CD4-positive, CD25-positive, alpha-beta regulatory T cell (primary cell): ENCODE measurements around the gene BSCL2. TPM values are rescaled to one million over a fixed set of nuclear protein-coding genes. Genes with fewer than 3 reads are reported as not detected.
"Not testable (repeated sequence)": the region's sequence is repeated elsewhere in the genome, so short reads cannot be mapped to it uniquely, and the experiment has no call there.

Experiments
- ATAC-seq, 2 donors: fragments of 150-1000 bp; cut with Tn5 transposase; one replicate each; pipeline ENCODE4 v1.10.0; 2021; ENCODE audit warnings: low read depth in 2 of 2, moderate number of reproducible peaks in 2 of 2, moderate library complexity in 1 of 2
- DNase-seq, 3 donors: peaks; one replicate each; pipeline versions ENCODE4 v3.0.0 to v3.0.0-alpha.2; 2012 to 2022; ENCODE audit warnings: mixed read lengths in 1 of 3
- H3K27ac ChIP-seq: one replicate; pipeline ENCODE4 v1.7.0; 2013; ENCODE audit warnings: mild to moderate bottlenecking, low read length; ENCODE audit not compliant: insufficient read depth, poor library complexity, severe bottlenecking
- H3K27me3 ChIP-seq: one replicate; pipeline ENCODE4 v1.7.0; 2013; ENCODE audit warnings: low read length; ENCODE audit not compliant: control insufficient read depth, insufficient read depth
- H3K36me3 ChIP-seq: one replicate; pipeline ENCODE4 v1.7.0; 2013; ENCODE audit warnings: mild to moderate bottlenecking, low read length, moderate library complexity; ENCODE audit not compliant: control insufficient read depth, insufficient read depth
- H3K4me1 ChIP-seq: 2 replicates; pipeline ENCODE4 v1.7.0; 2013; ENCODE audit warnings: mild to moderate bottlenecking, low read length; ENCODE audit not compliant: insufficient read depth, control insufficient read depth, poor library complexity, severe bottlenecking
- H3K4me3 ChIP-seq: one replicate; pipeline ENCODE4 v1.7.0; 2013; ENCODE audit warnings: low read depth, mild to moderate bottlenecking, low read length, moderate library complexity
- H3K9me3 ChIP-seq, 2 experiments: 1 replicate in 1 of 2; 2 replicates in 1 of 2; pipeline ENCODE4 v1.7.0; 2013; ENCODE audit warnings: low read length in 2 of 2, mild to moderate bottlenecking in 1 of 2, moderate library complexity in 1 of 2; ENCODE audit not compliant: control insufficient read depth in 2 of 2
- H3K27ac Mint-ChIP-seq, 3 donors: one replicate each; pipeline ENCODE4 v1.8.0; 2020 to 2022; ENCODE audit warnings: mild to moderate bottlenecking in 3 of 3, mixed read lengths in 3 of 3, moderate library complexity in 2 of 3
- H3K27me3 Mint-ChIP-seq: one replicate; pipeline ENCODE4 v1.8.0; 2022; ENCODE audit warnings: mild to moderate bottlenecking, mixed read lengths
- H3K36me3 Mint-ChIP-seq: one replicate; pipeline ENCODE4 v1.8.0; 2020; ENCODE audit warnings: mixed read lengths
- H3K4me1 Mint-ChIP-seq, 4 donors: one replicate each; pipeline ENCODE4 v1.8.0; 2020 to 2022; ENCODE audit warnings: mixed read lengths in 4 of 4, mild to moderate bottlenecking in 1 of 4
- H3K4me3 Mint-ChIP-seq, 4 donors: one replicate each; pipeline ENCODE4 v1.8.0; 2020 to 2022; ENCODE audit warnings: mild to moderate bottlenecking in 4 of 4, mixed read lengths in 4 of 4, moderate library complexity in 3 of 4
- H3K9me3 Mint-ChIP-seq, 7 donors: one replicate each; pipeline ENCODE4 v1.8.0; 2020 to 2022; ENCODE audit warnings: mixed read lengths in 7 of 7, mild to moderate bottlenecking in 3 of 7, moderate library complexity in 2 of 7
- polyA plus RNA-seq, 4 donors: library from polyadenylated mRNA; unstranded; fragments of 300-500 nt; fragmentation: Illumina TruSeq; gene quantifications; one replicate each; pipeline ENCODE4 v1.2.3, GENCODE V29; 2021
- total RNA-seq: library from RNA; stranded (reverse); gene quantifications from one replicate; pipeline ENCODE4 v1.2.3, GENCODE V29; 2022

BSCL2 gene
- total and polyA plus RNA-seq, 5 donors from 2014 or later: 23.9 to 49.2 (median 39.6) TPM

DNA sequence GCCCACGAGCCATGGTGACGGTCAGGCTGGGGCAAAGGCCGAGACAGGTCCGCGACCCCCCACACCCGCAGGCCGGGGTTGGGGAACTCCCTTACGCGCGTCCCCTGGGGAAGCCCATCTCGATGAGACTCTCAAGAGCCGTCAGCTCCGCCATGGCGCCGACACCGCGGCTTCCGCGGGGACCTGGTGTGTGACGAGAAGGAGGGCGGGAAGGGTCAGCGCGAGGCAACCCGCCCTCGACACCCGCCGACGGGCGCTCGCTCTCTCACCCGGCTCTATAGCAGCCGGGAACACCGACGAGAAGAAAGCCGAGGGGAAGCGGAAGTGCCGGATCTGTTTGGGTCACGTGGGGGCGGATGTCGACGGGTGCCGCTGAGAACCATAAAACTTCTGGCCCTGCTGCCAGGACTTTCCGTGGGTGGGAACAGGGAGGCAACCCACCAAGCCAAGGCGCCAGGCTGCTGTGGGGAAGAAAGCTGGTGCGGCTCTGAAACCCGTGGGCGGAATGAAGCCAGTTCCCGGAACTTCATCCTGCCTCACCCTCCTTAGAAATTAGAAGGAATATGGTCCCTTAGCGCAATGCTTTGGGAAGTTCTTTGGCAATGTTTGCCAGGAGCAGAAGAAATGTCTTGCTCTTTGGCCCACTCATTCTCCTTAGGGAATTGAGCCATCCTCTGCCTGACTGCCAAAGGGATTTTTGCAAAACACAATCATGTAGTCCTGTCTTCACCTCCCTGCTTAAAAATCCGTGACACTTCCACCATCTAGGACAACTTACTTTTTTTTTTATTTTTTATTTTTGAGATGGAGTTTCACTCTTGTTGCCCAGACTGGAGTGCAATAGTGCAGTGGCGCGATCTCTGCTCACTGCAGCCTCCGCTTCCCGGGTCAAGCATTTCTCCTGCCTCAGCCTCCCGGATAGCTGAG lies 28.2 kb downstream of the BSCL2 start, which contains the start of gene UBXN1:
UBXN1 (minus strand) TSS at position 304 of the 927 bp plus-strand sequence; CDS start at position 154, 150 bp downstream.
- Mint-ChIP-seq H3K9me3 (no peaks in the 10 kb centered on the region), H3K27me3 (no peaks in the 10 kb centered on the region), H3K4me1 (peaks cover 5 to 43% (median 28%) of the 10 kb centered on the region in 4 donors), H3K27ac (peak within 1 kb of the TSS; percentile 93 to 96 (median 96)), H3K36me3 (peaks cover 18% of the 10 kb centered on the region), H3K4me3 (peak within 1 kb of the TSS; percentile 91 to 97 (median 94))
- peak within 1 kb of the TSS; percentile 95 for H3K27ac ChIP-seq
- peaks cover 24% of the 10 kb centered on the region for H3K36me3 ChIP-seq
- DNase-seq: peak; percentile 81 to 89 (median 81)
- ATAC-seq: peak; percentile 84 to 87
- peak within 1 kb of the TSS; percentile 90 for H3K4me3 ChIP-seq
- peaks cover 29% of the 10 kb centered on the region for H3K4me1 ChIP-seq
- no peaks in the 10 kb centered on the region for H3K9me3 ChIP-seq
- no peaks in the 10 kb centered on the region for H3K27me3 ChIP-seq

DNA sequence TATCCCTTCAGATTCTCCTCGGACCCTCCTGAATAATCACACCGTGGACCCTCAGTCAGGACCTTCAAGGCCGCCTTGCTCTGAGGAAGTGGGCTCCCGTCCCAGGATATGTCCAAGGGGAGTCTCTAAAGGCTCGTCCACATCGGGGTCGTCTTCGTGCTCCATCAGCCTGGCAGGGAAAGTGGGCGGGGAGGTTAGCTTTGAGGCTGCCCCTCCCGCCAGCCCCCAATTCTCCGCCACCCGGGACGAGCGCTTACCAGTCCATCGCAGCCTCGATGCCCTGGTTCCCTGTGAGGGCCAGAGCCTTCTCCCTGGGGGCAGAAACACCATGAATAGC lies 28.8 kb downstream of the BSCL2 start:
- peak overlapping the region; percentile 91 to 97 (median 94) for H3K4me3 Mint-ChIP-seq
- no peaks in the 10 kb centered on the region for H3K27me3 ChIP-seq
- peaks cover 29% of the 10 kb centered on the region for H3K4me1 ChIP-seq
- peak overlapping the region; percentile 93 to 96 (median 96) for H3K27ac Mint-ChIP-seq
- H3K36me3 Mint-ChIP-seq: peaks cover 18% of the 10 kb centered on the region
- peak overlapping the region; percentile 90 for H3K4me3 ChIP-seq
- no peaks in the 10 kb centered on the region for H3K9me3 Mint-ChIP-seq
- H3K36me3 ChIP-seq: peaks cover 27% of the 10 kb centered on the region
- H3K27me3 Mint-ChIP-seq: no peaks in the 10 kb centered on the region
- H3K27ac ChIP-seq: peak overlapping the region; percentile 95
- no peaks in the 10 kb centered on the region for H3K9me3 ChIP-seq
- no peak for DNase-seq
- peaks cover 5 to 48% (median 28%) of the 10 kb centered on the region in 4 donors for H3K4me1 Mint-ChIP-seq
- peak in 1 of 2 donors; percentile 7 for ATAC-seq

DNA sequence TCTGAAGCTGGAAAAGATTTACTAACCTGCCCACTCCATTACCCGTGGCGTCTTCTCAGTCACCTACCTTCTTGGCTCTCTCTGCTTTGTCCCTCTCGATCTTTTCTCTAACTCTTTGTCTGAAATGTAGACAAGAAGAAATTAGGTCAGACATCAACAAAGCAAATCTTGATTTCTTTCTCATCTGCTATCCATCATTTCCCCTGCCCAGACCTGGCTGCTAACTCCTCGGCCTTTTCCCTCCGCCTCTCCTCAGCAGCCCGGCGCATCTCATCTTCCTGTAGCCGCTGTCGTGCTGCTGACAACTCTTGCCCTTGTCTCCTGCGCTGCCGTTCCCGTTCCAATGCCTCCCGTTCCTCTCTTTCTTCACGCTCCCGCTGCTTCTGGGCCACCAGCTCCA lies 29.5 kb downstream of the BSCL2 start:
- Histone ChIP-seq H3K27ac (peak overlapping the region; percentile 95), H3K4me1 (peaks cover 36% of the 10 kb centered on the region), H3K4me3 (peak overlapping the region; percentile 90), H3K36me3 (peaks cover 27% of the 10 kb centered on the region), H3K27me3 (no peaks in the 10 kb centered on the region), H3K9me3 (no peaks in the 10 kb centered on the region)
- H3K9me3 Mint-ChIP-seq: no peaks in the 10 kb centered on the region
- H3K27me3 Mint-ChIP-seq: no peaks in the 10 kb centered on the region
- H3K4me3 Mint-ChIP-seq: peak overlapping the region; percentile 91 to 97 (median 94)
- H3K4me1 Mint-ChIP-seq: peaks cover 5 to 55% (median 29%) of the 10 kb centered on the region in 4 donors
- no peak for DNase-seq
- no peak for ATAC-seq
- peaks cover 18% of the 10 kb centered on the region for H3K36me3 Mint-ChIP-seq
- peak overlapping the region; percentile 26 to 96 (median 96) for H3K27ac Mint-ChIP-seq

DNA sequence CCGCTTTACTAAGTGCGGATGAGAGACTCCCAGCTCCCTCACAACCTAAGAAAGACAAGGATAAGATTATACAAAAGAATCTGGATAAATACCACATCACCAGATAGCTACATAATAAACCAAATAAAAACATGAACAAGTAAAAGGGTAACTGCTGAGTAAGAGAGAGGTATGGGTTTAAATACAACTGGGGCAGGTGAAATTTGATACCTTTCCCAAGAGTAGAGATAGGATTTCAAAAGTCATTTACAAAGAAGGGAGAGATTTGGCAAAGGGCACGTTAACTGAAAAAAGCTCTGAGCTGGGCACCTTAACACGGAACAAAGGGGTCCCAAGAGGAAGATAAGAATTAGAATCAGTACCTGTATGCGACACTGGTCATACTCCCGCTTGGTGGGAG lies 30.1 kb downstream of the BSCL2 start:
- Mint-ChIP-seq H3K36me3 (peaks cover 18% of the 10 kb centered on the region), H3K4me1 (peaks cover 5 to 60% (median 32%) of the 10 kb centered on the region in 4 donors), H3K27me3 (no peaks in the 10 kb centered on the region), H3K9me3 (no peaks in the 10 kb centered on the region), H3K27ac (peak overlapping the region; percentile 37 to 96 (median 71)), H3K4me3 (peak overlapping the region; percentile 91 to 97 (median 94))
- no peaks in the 10 kb centered on the region for H3K27me3 ChIP-seq
- ATAC-seq (no peak), DNase-seq (no peak)
- peak overlapping the region; percentile 95 for H3K27ac ChIP-seq
- peaks cover 27% of the 10 kb centered on the region for H3K36me3 ChIP-seq
- H3K9me3 ChIP-seq: no peaks in the 10 kb centered on the region
- H3K4me1 ChIP-seq: peaks cover 41% of the 10 kb centered on the region
- no peak overlapping the region for H3K4me3 ChIP-seq

DNA sequence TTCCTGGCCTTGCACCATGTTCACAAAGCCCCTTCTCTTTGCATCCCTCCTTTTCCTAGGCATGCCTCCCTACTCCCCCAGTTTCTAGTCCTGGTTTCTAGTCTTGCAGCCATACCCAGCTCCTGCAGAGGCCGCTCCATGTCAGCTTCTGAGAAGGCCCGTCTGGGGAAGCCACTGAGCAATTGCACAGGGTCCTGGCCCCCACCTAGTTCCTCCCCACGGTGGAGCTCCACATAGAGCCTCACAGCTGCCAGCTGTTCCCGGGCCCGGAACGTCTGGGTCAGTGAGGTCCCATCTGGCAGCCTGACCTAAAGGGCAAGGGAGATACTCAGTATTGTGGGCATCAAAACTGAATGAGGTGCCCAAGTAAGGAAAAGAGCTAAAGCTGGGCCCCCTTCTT lies 30.5 kb downstream of the BSCL2 start:
- Mint-ChIP-seq H3K4me3 (peak overlapping the region; percentile 27 to 97 (median 92)), H3K27ac (peak overlapping the region in 2 of 3 donors; percentile 29 to 37), H3K9me3 (no peaks in the 10 kb centered on the region), H3K27me3 (no peaks in the 10 kb centered on the region), H3K4me1 (peaks cover 5 to 62% (median 33%) of the 10 kb centered on the region in 4 donors), H3K36me3 (peaks cover 19% of the 10 kb centered on the region)
- ATAC-seq: no peak
- H3K4me3 ChIP-seq: no peak overlapping the region
- H3K9me3 ChIP-seq: no peaks in the 10 kb centered on the region
- H3K27ac ChIP-seq: peak overlapping the region; percentile 33
- no peaks in the 10 kb centered on the region for H3K27me3 ChIP-seq
- peaks cover 27% of the 10 kb centered on the region for H3K36me3 ChIP-seq
- no peak for DNase-seq
- H3K4me1 ChIP-seq: peaks cover 45% of the 10 kb centered on the region

DNA sequence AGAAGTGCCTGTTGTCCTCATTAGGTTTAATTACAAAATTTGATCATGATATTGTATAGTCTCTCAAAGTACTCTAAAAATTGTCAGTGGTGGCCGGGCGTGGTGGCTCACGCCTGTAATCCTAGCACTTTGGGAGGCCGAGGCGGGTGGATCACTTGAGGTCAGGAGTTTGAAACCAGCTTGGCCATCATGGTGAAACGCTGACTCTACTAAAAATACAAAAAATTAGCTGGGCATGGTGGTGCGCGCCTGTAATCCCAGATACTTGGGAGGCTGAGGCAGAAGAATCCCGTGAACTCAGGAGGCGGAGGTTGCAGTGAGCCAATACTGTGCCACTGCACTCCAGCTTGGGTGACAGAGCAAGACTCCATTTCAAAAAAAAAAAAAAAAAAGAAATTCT lies 31.8 kb downstream of the BSCL2 start:
- Mint-ChIP-seq H3K4me1 (peaks cover 4 to 69% (median 35%) of the 10 kb centered on the region in 4 donors), H3K36me3 (peaks cover 21% of the 10 kb centered on the region), H3K4me3 (peak overlapping the region in 3 of 4 donors; percentile 5 to 97 (median 88))
- Histone ChIP-seq H3K36me3 (peaks cover 27% of the 10 kb centered on the region), H3K4me1 (peaks cover 50% of the 10 kb centered on the region)
- not testable (repeated sequence) for H3K27me3 Mint-ChIP-seq, DNase-seq, H3K9me3 Mint-ChIP-seq, H3K4me3 ChIP-seq, H3K9me3 ChIP-seq, H3K27ac ChIP-seq, H3K27ac Mint-ChIP-seq, H3K27me3 ChIP-seq, ATAC-seq

DNA sequence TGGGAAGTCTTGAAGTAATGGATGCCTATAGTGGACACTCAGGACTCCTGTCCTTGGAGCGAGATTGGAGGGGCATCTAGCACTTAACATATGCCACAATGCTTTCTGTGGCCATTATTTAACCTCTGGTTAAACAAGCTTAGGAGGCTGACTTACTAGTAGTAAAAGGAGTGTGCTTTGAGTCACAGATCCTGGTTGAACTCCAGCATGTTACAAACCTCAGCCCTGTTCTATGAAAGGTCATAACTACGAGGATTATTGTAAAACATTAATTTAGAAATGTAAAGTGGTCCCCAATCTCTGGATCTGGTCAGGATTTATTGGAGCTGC lies 34.1 kb downstream of the BSCL2 start:
- Histone ChIP-seq H3K9me3 (no peaks in the 10 kb centered on the region), H3K4me1 (peaks cover 42% of the 10 kb centered on the region), H3K27ac (peak overlapping the region; percentile 84), H3K36me3 (peaks cover 30% of the 10 kb centered on the region), H3K4me3 (peak overlapping the region; percentile 22), H3K27me3 (no peaks in the 10 kb centered on the region)
- Mint-ChIP-seq H3K4me3 (peak overlapping the region; percentile 83 to 100 (median 98)), H3K27ac (peak overlapping the region in 2 of 3 donors; percentile 82 to 93), H3K36me3 (peaks cover 24% of the 10 kb centered on the region), H3K4me1 (peaks cover 8 to 74% (median 35%) of the 10 kb centered on the region in 4 donors), H3K9me3 (no peaks in the 10 kb centered on the region), H3K27me3 (no peaks in the 10 kb centered on the region)
- ATAC-seq (no peak), DNase-seq (no peak)
